DOHH2 (cell line): ENCODE data around the gene CCR3.

Experiments
- H3F3A ChIP-seq: fragments of 200-600 bp; sonication (generic), shearing (Covaris generic); 2 replicates; pipeline ENCODE4 v1.6.0; 2016; ENCODE audit warnings: antibody characterized with exemption, mild to moderate bottlenecking; ENCODE audit not compliant: control insufficient read depth, insufficient read depth
- H3K27ac ChIP-seq: fragments of 200-600 bp; sonication (generic); 2 replicates; pipeline ENCODE4 v1.5.1; 2014; ENCODE audit warnings: low read depth, mild to moderate bottlenecking, low read length, moderate library complexity
- H3K27me3 ChIP-seq: fragments of 200-600 bp; sonication (generic); 2 replicates; pipeline ENCODE4 v1.6.1; 2014; ENCODE audit warnings: mild to moderate bottlenecking, low read length, mixed read lengths; ENCODE audit not compliant: control insufficient read depth
- H3K36me3 ChIP-seq: fragments of 200-600 bp; sonication (generic); 2 replicates; pipeline ENCODE4 v1.6.1; 2014; ENCODE audit warnings: mild to moderate bottlenecking, low read length, moderate library complexity, mixed read lengths; ENCODE audit not compliant: control insufficient read depth
- H3K4me1 ChIP-seq: fragments of 200-600 bp; sonication (generic); 2 replicates; pipeline ENCODE4 v1.6.1; 2014; ENCODE audit warnings: mild to moderate bottlenecking, low read length, mixed read lengths; ENCODE audit not compliant: control insufficient read depth
- H3K4me2 ChIP-seq: fragments of 200-600 bp; sonication (generic); 2 replicates; pipeline ENCODE4 v1.6.0; 2014; ENCODE audit warnings: mild to moderate bottlenecking, low read length, moderate library complexity
- H3K4me3 ChIP-seq: fragments of 200-600 bp; sonication (generic); 2 replicates; pipeline ENCODE4 v1.5.1; 2014; ENCODE audit warnings: mild to moderate bottlenecking, low read length, mixed read lengths
- H3K79me2 ChIP-seq: fragments of 200-600 bp; sonication (generic); 2 replicates; pipeline ENCODE4 v1.6.1; 2014; ENCODE audit warnings: mild to moderate bottlenecking, low read length, mixed read lengths; ENCODE audit not compliant: control insufficient read depth
- H3K9me2 ChIP-seq: fragments of 200-600 bp; sonication (generic); replicated peaks from 2 replicates; pipeline ENCODE4 v1.6.1; 2014; ENCODE audit warnings: mild to moderate bottlenecking, low read length, mixed read lengths; ENCODE audit not compliant: control insufficient read depth
- H3K9me3 ChIP-seq: fragments of 200-600 bp; sonication (generic); 2 replicates; pipeline ENCODE4 v1.6.1; 2014; ENCODE audit warnings: antibody characterized with exemption, low read length, mixed read lengths; ENCODE audit not compliant: control insufficient read depth, insufficient read depth
- H4K20me1 ChIP-seq: fragments of 200-600 bp; sonication (generic); 2 replicates; pipeline ENCODE4 v1.6.0; 2014; ENCODE audit warnings: low read depth, mild to moderate bottlenecking, antibody characterized with exemption, low read length, moderate library complexity; ENCODE audit not compliant: control insufficient read depth, insufficient read depth
- EZH2phosphoT487 ChIP-seq: fragments of 200-600 bp; sonication (generic); IDR thresholded peaks from 2 replicates; pipeline ENCODE4 v1.6.1; 2017; ENCODE audit warnings: borderline replicate concordance, mild to moderate bottlenecking, antibody characterized with exemption, low read length, moderate library complexity, mixed read lengths
- TF ChIP-seq, protein P1 (sequence below): fragments of 200-600 bp; sonication (generic); IDR thresholded peaks from one replicate; pipeline ENCODE4 v1.5.1; 2014; ENCODE audit warnings: antibody characterized with exemption, mild to moderate bottlenecking, low read depth, low read length; ENCODE audit not compliant: poor library complexity, severe bottlenecking

The CCR3 gene

DNA sequence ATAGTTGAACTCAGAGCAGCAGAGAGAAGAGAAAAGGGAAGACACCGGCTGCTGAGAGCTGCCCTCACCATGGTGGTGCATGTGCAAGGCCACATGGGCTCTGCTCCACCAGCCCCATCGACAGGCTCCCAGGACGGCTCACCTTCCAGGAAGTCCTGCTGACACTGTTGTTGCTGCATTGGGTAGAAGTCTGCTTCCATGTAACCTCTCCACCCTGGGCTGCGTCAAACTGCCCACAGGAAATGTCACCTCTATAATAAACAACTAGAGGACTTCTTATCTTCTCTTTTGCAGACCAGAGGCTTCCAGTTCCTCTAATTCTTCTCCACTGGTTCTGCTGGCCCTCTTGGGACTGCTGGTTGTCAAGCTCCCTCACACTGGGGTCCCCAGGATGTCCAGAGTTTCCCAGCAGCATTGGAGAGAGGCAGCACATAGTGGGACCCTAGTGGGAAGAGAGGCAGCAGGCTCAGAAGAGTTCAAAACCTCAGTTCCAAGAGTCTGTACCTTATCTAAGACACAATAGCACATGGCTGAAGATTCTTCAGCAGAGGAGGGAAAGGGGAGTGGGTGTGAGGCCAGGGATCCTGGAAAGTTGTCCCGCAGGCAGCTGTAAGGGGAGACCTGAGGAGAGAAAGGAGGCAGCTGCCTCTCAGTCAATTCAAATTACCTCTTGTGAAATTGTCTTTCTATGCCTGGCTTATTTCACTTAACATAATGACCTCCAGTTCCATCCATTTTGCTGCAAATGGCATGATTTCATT, 5.8 kb upstream of the CCR3 start:
- no peaks in the 10 kb centered on the region for H3K36me3 ChIP-seq
- H4K20me1 ChIP-seq: no peaks in the 10 kb centered on the region; the same call in 1 of the 2 replicates
- H3K79me2 ChIP-seq: no peaks in the 10 kb centered on the region
- no peak overlapping the region for H3K4me2 ChIP-seq
- H3K9me2 ChIP-seq: no peaks in the 10 kb centered on the region
- no peaks in the 10 kb centered on the region for H3K9me3 ChIP-seq
- peaks cover 14% of the 10 kb centered on the region; the same call in 1 of the 2 replicates for H3K27me3 ChIP-seq
- TF ChIP-seq, protein P1, sequence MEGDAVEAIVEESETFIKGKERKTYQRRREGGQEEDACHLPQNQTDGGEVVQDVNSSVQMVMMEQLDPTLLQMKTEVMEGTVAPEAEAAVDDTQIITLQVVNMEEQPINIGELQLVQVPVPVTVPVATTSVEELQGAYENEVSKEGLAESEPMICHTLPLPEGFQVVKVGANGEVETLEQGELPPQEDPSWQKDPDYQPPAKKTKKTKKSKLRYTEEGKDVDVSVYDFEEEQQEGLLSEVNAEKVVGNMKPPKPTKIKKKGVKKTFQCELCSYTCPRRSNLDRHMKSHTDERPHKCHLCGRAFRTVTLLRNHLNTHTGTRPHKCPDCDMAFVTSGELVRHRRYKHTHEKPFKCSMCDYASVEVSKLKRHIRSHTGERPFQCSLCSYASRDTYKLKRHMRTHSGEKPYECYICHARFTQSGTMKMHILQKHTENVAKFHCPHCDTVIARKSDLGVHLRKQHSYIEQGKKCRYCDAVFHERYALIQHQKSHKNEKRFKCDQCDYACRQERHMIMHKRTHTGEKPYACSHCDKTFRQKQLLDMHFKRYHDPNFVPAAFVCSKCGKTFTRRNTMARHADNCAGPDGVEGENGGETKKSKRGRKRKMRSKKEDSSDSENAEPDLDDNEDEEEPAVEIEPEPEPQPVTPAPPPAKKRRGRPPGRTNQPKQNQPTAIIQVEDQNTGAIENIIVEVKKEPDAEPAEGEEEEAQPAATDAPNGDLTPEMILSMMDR: no peak
- H3K27ac ChIP-seq: no peak overlapping the region
- H3K4me1 ChIP-seq: no peaks in the 10 kb centered on the region
- no peaks in the 10 kb centered on the region for H3F3A ChIP-seq
- no peak overlapping the region for H3K4me3 ChIP-seq

DNA sequence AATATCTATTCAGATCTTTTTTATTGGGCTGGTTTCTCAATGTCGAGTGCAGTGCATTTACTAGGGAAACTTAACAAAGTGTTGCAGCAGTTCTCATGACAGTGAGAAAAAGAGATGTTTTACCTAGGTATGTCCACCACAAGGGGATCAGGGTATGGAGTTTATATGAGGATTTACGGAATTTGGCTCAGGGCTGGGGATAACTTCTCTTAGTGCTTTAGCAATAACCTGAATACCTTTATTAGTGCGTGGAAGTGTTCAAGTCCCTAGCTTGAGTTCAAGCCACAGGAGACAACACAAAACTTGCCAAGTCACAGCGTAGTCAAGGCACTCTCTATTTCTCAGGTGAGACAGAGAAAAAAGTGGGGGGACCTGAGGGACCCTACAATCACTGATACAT, 3.9 kb upstream of the CCR3 start:
- Histone ChIP-seq H3K27me3 (peaks cover 14% of the 10 kb centered on the region; the same call in 1 of the 2 replicates), H3K36me3 (no peaks in the 10 kb centered on the region), H3K4me3 (no peak overlapping the region), H3K4me2 (no peak overlapping the region), H3K4me1 (no peaks in the 10 kb centered on the region), H3K9me3 (no peaks in the 10 kb centered on the region), H3K9me2 (no peaks in the 10 kb centered on the region), H3K79me2 (no peaks in the 10 kb centered on the region), H3K27ac (no peak overlapping the region), H4K20me1 (no peaks in the 10 kb centered on the region; the same call in 1 of the 2 replicates), H3F3A (no peaks in the 10 kb centered on the region)
- TF ChIP-seq EZH2phosphoT487: no peak
- TF ChIP-seq, protein P1: no peak

DNA sequence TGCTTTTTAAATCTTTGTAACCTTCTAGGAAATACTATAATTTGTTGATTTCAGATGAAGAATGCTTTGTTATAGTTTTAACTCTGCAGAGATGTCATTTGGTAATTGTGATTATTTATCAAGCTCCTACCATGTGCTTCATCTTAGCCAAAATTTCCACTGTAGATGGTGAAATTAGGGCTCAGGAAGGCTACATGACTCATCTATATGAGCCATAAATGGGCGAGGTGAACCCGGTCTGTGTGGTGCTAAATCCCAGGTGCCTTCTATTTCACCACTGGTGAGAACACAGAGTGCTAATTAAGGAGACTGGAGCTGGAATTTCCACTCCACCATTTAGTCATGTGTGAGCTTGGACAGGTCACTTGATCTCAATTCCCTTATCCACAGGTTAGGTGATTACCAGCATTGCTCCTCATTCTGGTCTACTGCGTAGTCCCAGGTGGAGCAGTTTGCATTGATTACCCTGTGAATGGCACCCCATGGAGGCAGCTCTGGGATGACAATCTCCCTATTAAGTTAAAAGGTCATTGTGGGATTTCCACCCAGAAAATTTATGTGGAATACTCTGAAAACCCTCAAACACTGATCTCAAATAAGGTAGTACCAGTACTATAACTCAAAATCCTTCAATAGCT, 2.8 kb upstream of the CCR3 start:
- H3K4me2 ChIP-seq: no peak overlapping the region
- no peak for TF ChIP-seq EZH2phosphoT487
- TF ChIP-seq, protein P1: no peak

More for the DNA sequence above, 2.8 kb upstream of the CCR3 start:
- Histone ChIP-seq H3K27ac (no peak overlapping the region), H3K36me3 (no peaks in the 10 kb centered on the region), H4K20me1 (no peaks in the 10 kb centered on the region; the same call in 1 of the 2 replicates), H3K79me2 (no peaks in the 10 kb centered on the region), H3K4me3 (no peak overlapping the region), H3K9me3 (no peaks in the 10 kb centered on the region), H3K9me2 (no peaks in the 10 kb centered on the region), H3K27me3 (peaks cover 14% of the 10 kb centered on the region; the same call in 1 of the 2 replicates), H3K4me1 (no peaks in the 10 kb centered on the region), H3F3A (no peaks in the 10 kb centered on the region)
